ENCODE measurements around the gene CLEC17A. TPM values are rescaled to one million over a fixed set of nuclear protein-coding genes. Genes with fewer than 3 reads are reported as not detected.
"Not testable (repeated sequence)": the region's sequence is repeated elsewhere in the genome, so short reads cannot be mapped to it uniquely, and the experiment has no call there.

Gene CLEC17A
- total and polyA plus RNA-seq, 2 of the 8 experiments (the other 6 are each of a cell fraction or from before 2014, with no cell fraction given) = not detected

- H2BK20ac ChIP-seq (ENCODE audit: low read length); H3K27ac ChIP-seq (ENCODE audit: low read depth, low read length); H2AFZ ChIP-seq (ENCODE audit: low read length); H3K79me2 ChIP-seq (ENCODE audit: control insufficient read depth in 1 of 2, insufficient read depth in 2 of 2, low read length in 2 of 2); H2BK120ac ChIP-seq (replicated peaks; ENCODE audit: low read depth, low read length); H3K36me3 ChIP-seq (ENCODE audit: control insufficient read depth in 2 of 4, insufficient read depth in 4 of 4, low read length in 3 of 4); H4K91ac ChIP-seq (replicated peaks; ENCODE audit: insufficient read length, low read length); H3K9ac ChIP-seq (replicated peaks in 1 of 4; ENCODE audit: extremely low read depth in 1 of 4, low read depth in 3 of 4, low read length in 3 of 4); H4K8ac ChIP-seq (ENCODE audit: extremely low read depth, insufficient read depth, low read length); POLR2A ChIA-PET (ENCODE audit: partially characterized antibody); H2BK5ac ChIP-seq (ENCODE audit: low read depth, low read length); H3K23me2 ChIP-seq (ENCODE audit: low read depth, low read length); H2AK5ac ChIP-seq (ENCODE audit: low read depth, low read length); H3K14ac ChIP-seq (ENCODE audit: insufficient read length); H4K5ac ChIP-seq (ENCODE audit: insufficient read length, low read depth, low read length); H3K18ac ChIP-seq (ENCODE audit: extremely low read depth, low read length); H3K23ac ChIP-seq (ENCODE audit: insufficient read length); H3K4me1 ChIP-seq (replicated peaks in 1 of 4; ENCODE audit: control insufficient read depth in 3 of 4, insufficient read depth in 4 of 4, low read length in 3 of 4); FAIRE-seq; H4K20me1 ChIP-seq (replicated peaks in 1 of 2; ENCODE audit: control insufficient read depth in 1 of 2, insufficient read depth in 2 of 2, low read length in 2 of 2); H3K56ac ChIP-seq (replicated peaks; ENCODE audit: insufficient read length, low read depth, low read length); H3K4me2 ChIP-seq (ENCODE audit: insufficient read depth in 1 of 2, low read depth in 2 of 2, low read length in 2 of 2); H3K4me3 ChIP-seq (ENCODE audit: extremely low read depth in 1 of 4, insufficient read depth in 2 of 4, low read depth in 3 of 4, low read length in 4 of 4); H3K27me3 ChIP-seq (replicated peaks in 1 of 4; ENCODE audit: control insufficient read depth in 3 of 4, extremely low read depth in 1 of 4, insufficient read depth in 3 of 4, low read length in 3 of 4); H2BK12ac ChIP-seq (ENCODE audit: low read depth, low read length); DNase-seq (ENCODE audit: low read depth in 1 of 2, low spot score in 2 of 2); CTCF ChIA-PET (ENCODE audit: partially characterized antibody); H3K79me1 ChIP-seq (ENCODE audit: low read depth, low read length); H2BK15ac ChIP-seq (ENCODE audit: low read length); H3K4ac ChIP-seq (replicated peaks; ENCODE audit: insufficient read length, low read depth, low read length): not testable (repeated sequence)
- WGBS, 2 experiments (ENCODE audit: extremely low coverage in 1 of 2, insufficient coverage in 1 of 2, insufficient read length in 1 of 2, insufficient replicate concordance in 2 of 2, low coverage in 1 of 2, low lambda C conversion rate in 2 of 2, missing lambda C conversion rate in 1 of 2) = 79% methylated on average over 3 of the region's 3 CpGs; no CpG with 5 or more reads in 1 of the 2 experiments
- H3K9me3 ChIP-seq (ENCODE audit: insufficient read depth in 2 of 2, low read depth in 1 of 2, low read length in 1 of 2) = peaks cover 4 to 11% of the 10 kb centered on the region in 2 experiments; a peak in 2 of 4 replicates
Observed at GRCh38 chr19:14585187-14585586, 2.3 kb downstream of the CLEC17A start.

GRCh38 chr19:14589433-14589832, 6.5 kb downstream of the CLEC17A start:
- H3K36me3 ChIP-seq (ENCODE audit: control insufficient read depth in 2 of 4, insufficient read depth in 4 of 4, low read length in 3 of 4); H4K91ac ChIP-seq (replicated peaks; ENCODE audit: insufficient read length, low read length); H4K5ac ChIP-seq (ENCODE audit: insufficient read length, low read depth, low read length); POLR2A ChIA-PET (ENCODE audit: partially characterized antibody); H3K79me2 ChIP-seq (ENCODE audit: control insufficient read depth in 1 of 2, insufficient read depth in 2 of 2, low read length in 2 of 2); H3K4me3 ChIP-seq (ENCODE audit: extremely low read depth in 1 of 4, insufficient read depth in 2 of 4, low read depth in 3 of 4, low read length in 4 of 4); H3K79me1 ChIP-seq (ENCODE audit: low read depth, low read length); H3K56ac ChIP-seq (replicated peaks; ENCODE audit: insufficient read length, low read depth, low read length); H3K14ac ChIP-seq (ENCODE audit: insufficient read length); H2AFZ ChIP-seq (ENCODE audit: low read length); H3K27ac ChIP-seq (ENCODE audit: low read depth, low read length); H4K20me1 ChIP-seq (replicated peaks in 1 of 2; ENCODE audit: control insufficient read depth in 1 of 2, insufficient read depth in 2 of 2, low read length in 2 of 2); CTCF ChIA-PET (ENCODE audit: partially characterized antibody); H3K23me2 ChIP-seq (ENCODE audit: low read depth, low read length); H3K23ac ChIP-seq (ENCODE audit: insufficient read length); H3K27me3 ChIP-seq (replicated peaks in 1 of 4; ENCODE audit: control insufficient read depth in 3 of 4, extremely low read depth in 1 of 4, insufficient read depth in 3 of 4, low read length in 3 of 4); H2BK120ac ChIP-seq (replicated peaks; ENCODE audit: low read depth, low read length); H2BK12ac ChIP-seq (ENCODE audit: low read depth, low read length); H3K4ac ChIP-seq (replicated peaks; ENCODE audit: insufficient read length, low read depth, low read length); H2BK5ac ChIP-seq (ENCODE audit: low read depth, low read length); H2AK5ac ChIP-seq (ENCODE audit: low read depth, low read length); H4K8ac ChIP-seq (ENCODE audit: extremely low read depth, insufficient read depth, low read length); H2BK15ac ChIP-seq (ENCODE audit: low read length); DNase-seq (ENCODE audit: low read depth in 1 of 2, low spot score in 2 of 2); FAIRE-seq; H2BK20ac ChIP-seq (ENCODE audit: low read length); H3K4me2 ChIP-seq (ENCODE audit: insufficient read depth in 1 of 2, low read depth in 2 of 2, low read length in 2 of 2); H3K18ac ChIP-seq (ENCODE audit: extremely low read depth, low read length); H3K4me1 ChIP-seq (replicated peaks in 1 of 4; ENCODE audit: control insufficient read depth in 3 of 4, insufficient read depth in 4 of 4, low read length in 3 of 4); H3K9ac ChIP-seq (replicated peaks in 1 of 4; ENCODE audit: extremely low read depth in 1 of 4, low read depth in 3 of 4, low read length in 3 of 4): not testable (repeated sequence)
- peaks cover 11 to 22% of the 10 kb centered on the region in 2 experiments; a peak in 3 of 4 replicates for H3K9me3 ChIP-seq (ENCODE audit: insufficient read depth in 2 of 2, low read depth in 1 of 2, low read length in 1 of 2)
- 74% methylated on average over 4 of the region's 4 CpGs; no CpG with 5 or more reads in 1 of the 2 experiments for WGBS, 2 experiments (ENCODE audit: extremely low coverage in 1 of 2, insufficient coverage in 1 of 2, insufficient read length in 1 of 2, insufficient replicate concordance in 2 of 2, low coverage in 1 of 2, low lambda C conversion rate in 2 of 2, missing lambda C conversion rate in 1 of 2)
